Spleen (tissue), 7 donors: Measurements from ENCODE around the gene DRGX.

Source experiments
- CTCF ChIP-seq, 11 experiments: fragments of 200-600 bp in 7 of 11; fragments of 450-650 bp in 4 of 11; sonication (generic) in 4 of 11; IDR thresholded peaks in 8 of 11; conservative IDR thresholded peaks in 3 of 11; 1 replicate in 7 of 11; 2 replicates in 4 of 11; pipeline versions ENCODE4 v1.4.0 to v1.8.0; 2016 to 2021; ENCODE audit warnings: antibody characterized with exemption in 11 of 11, inconsistent platforms in 4 of 11, mild to moderate bottlenecking in 1 of 11
- POLR2A ChIP-seq, 3 donors: fragments of 450-650 bp; IDR thresholded peaks; one replicate each; pipeline ENCODE4 v1.5.1; 2017; ENCODE audit warnings: antibody characterized with exemption in 3 of 3, mild to moderate bottlenecking in 1 of 3
- POLR2AphosphoS5 ChIP-seq, 3 donors: sonication (generic); formaldehyde crosslinking; IDR thresholded peaks; one replicate each; pipeline ENCODE4 v1.5.1; 2017; ENCODE audit warnings: antibody characterized with exemption in 3 of 3
- donor health status: DM: no; HTN: no; CAD: no; lungs with moderate emphysema.
- donor health status: DM: no; HTN: no; CAD: no.
- donor health status: DM: no; HTN: no; CAD: no.

- TF ChIP-seq CTCF (IDR thresholded peaks at IDR 0.05 in 8 of 11, conservative IDR thresholded peaks at IDR 0.05 in 3 of 11) (no peak), POLR2A (IDR thresholded peaks at IDR 0.05) (no peak), POLR2AphosphoS5 (IDR thresholded peaks at IDR 0.05) (no peak)
Measured at GRCh38 chr10:49382226-49382625, 13.7 kb downstream of the DRGX start.
